Fibroblast of skin of abdomen (primary cell): ENCODE data around the gene EPHB6.

Experiments used
- DNase-seq: peaks from one replicate; pipeline ENCODE4 v3.0.0-alpha.2; 2013

EPHB6 gene

GRCh38 chr7:142897691-142898090, 42.8 kb downstream of the EPHB6 start:
- no peak for DNase-seq

GRCh38 chr7:142898377-142899170, 43.7 kb downstream of the EPHB6 start:
- DNase-seq: no peak

- no peak for DNase-seq
These were observed 44.8 kb downstream of the EPHB6 start for GRCh38 chr7:142899661-142900060.

GRCh38 chr7:142901426-142902259, 46.8 kb downstream of the EPHB6 start:
- DNase-seq: no peak

- DNase-seq: no peak
These were observed 49.3 kb downstream of the EPHB6 start for GRCh38 chr7:142904128-142904527.

GRCh38 chr7:142905759-142906158, 50.9 kb downstream of the EPHB6 start:
- DNase-seq: no peak

GRCh38 chr7:142906643-142907042, 51.8 kb downstream of the EPHB6 start:
- no peak for DNase-seq

GRCh38 chr7:142908290-142908689, 53.4 kb downstream of the EPHB6 start:
- DNase-seq: no peak

- no peak for DNase-seq
These were observed 54.3 kb downstream of the EPHB6 start for GRCh38 chr7:142908921-142909890.

GRCh38 chr7:142910031-142910433, 55.2 kb downstream of the EPHB6 start:
- DNase-seq: no peak

- no peak for DNase-seq
These were observed 55.6 kb downstream of the EPHB6 start for GRCh38 chr7:142910481-142910880.

- no peak for DNase-seq
These were observed 58.2 kb downstream of the EPHB6 start for GRCh38 chr7:142913051-142913450.

- DNase-seq: no peak
These were observed 58.7 kb downstream of the EPHB6 start for GRCh38 chr7:142913566-142913965.

GRCh38 chr7:142914121-142914520, 59.2 kb downstream of the EPHB6 start:
- DNase-seq: no peak

GRCh38 chr7:142915315-142915714, 60.4 kb downstream of the EPHB6 start:
- DNase-seq: no peak

GRCh38 chr7:142916508-142916907, 61.6 kb downstream of the EPHB6 start:
- no peak for DNase-seq

GRCh38 chr7:142917447-142917846, 62.6 kb downstream of the EPHB6 start:
- DNase-seq: no peak

- DNase-seq: no peak
These were observed 64.0 kb downstream of the EPHB6 start for GRCh38 chr7:142918901-142919300.

- no peak for DNase-seq
These were observed 64.8 kb downstream of the EPHB6 start for GRCh38 chr7:142919656-142920055.
